Bronchial epithelial cell (primary cell): ENCODE measurements around the gene CD36. TPM values are rescaled to one million over a fixed set of nuclear protein-coding genes. Genes with fewer than 3 reads are reported as not detected.

Experiments used
- DNase-seq: peaks from one replicate; pipeline ENCODE4 v3.0.0-alpha.2; 2010; ENCODE audit warnings: low read depth
- FAIRE-seq: peaks from 2 replicates; lab custom pipeline; 2011; peaks lifted over from hg19 to GRCh38; lab: Jason Lieb, UNC
- H3K27me3 ChIP-seq: 2 replicates; pipeline ENCODE4 v1.5.1; 2011; ENCODE audit warnings: low read length; ENCODE audit not compliant: control insufficient read depth, insufficient read depth
- H3K36me3 ChIP-seq: 2 replicates; pipeline ENCODE4 v1.5.1; 2011; ENCODE audit warnings: low read length; ENCODE audit not compliant: control insufficient read depth, insufficient read depth
- H3K4me3 ChIP-seq: 2 replicates; pipeline ENCODE4 v1.5.1; 2011; ENCODE audit warnings: mild to moderate bottlenecking, low read depth, low read length, control low read depth
- CTCF ChIP-seq: IDR thresholded peaks from 2 replicates; pipeline ENCODE4 v1.5.1; 2011; ENCODE audit warnings: mild to moderate bottlenecking, moderate library complexity, low read length, control low read depth, inconsistent platforms; ENCODE audit not compliant: insufficient read depth, severe bottlenecking
- total RNA-seq: library from RNA; depleted of rRNA; stranded (reverse); fragments of >200 nt; gene quantifications from 2 replicates; pipeline ENCODE4 v1.2.1, GENCODE V29; 2014

CD36 gene
- total RNA-seq, 1 donor from 2014 or later, result 1.3 TPM

DNA sequence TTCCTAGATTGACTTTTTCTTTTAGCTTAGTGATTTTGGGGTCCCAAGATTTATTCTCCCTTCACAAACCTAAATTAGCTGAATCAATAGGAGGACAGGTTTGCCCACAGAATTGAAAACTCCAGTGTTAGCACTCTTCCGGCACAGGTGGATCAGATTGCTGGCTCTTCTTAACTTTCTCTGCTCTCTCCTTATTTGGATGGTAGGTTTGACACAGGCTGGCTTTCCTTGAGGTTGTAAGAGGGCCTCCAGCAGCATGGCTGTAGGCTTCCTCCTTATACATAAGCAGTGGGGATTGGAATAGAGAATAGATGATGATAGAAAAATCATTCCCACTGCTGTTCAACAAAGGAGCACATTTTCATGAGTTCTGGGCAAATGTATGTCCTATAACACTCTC lies 9.4 kb upstream of the CD36 start:
- Histone ChIP-seq H3K36me3 (no peaks in the 10 kb centered on the region), H3K4me3 (no peak overlapping the region), H3K27me3 (no peaks in the 10 kb centered on the region)
- FAIRE-seq (no peak), DNase-seq (no peak)
- TF ChIP-seq CTCF, result no peak

- TF ChIP-seq CTCF, result no peak
- H3K4me3 ChIP-seq, result no peak overlapping the region
- H3K27me3 ChIP-seq, result no peaks in the 10 kb centered on the region
- H3K36me3 ChIP-seq, result no peaks in the 10 kb centered on the region
- no peak for FAIRE-seq
- peak; percentile 67 for DNase-seq
Measured at GRCh38 chr7:80630608-80631405, 7.6 kb upstream of the CD36 start.

DNA sequence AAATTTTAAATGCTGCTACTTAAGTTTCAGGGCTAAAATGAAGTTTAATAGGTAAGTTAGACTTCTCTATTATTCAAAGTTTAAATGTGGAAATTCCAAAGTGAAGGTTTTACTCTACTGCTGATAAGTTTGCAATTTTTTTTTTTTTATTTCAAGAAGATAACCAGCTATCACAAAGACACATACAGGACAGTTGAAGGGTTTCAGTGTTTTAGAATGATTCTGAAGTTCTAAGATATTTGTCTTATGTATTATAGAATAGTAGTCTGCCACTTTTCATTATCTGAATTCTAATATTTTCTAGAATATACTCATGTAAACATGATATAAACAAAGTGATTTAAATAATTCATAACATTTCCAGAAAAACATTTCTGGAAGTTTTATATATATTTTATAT lies 7.0 kb upstream of the CD36 start:
- Histone ChIP-seq H3K27me3 (no peaks in the 10 kb centered on the region), H3K36me3 (no peaks in the 10 kb centered on the region), H3K4me3 (no peak overlapping the region)
- FAIRE-seq (no peak), DNase-seq (no peak)
- no peak for TF ChIP-seq CTCF

GRCh38 chr7:80632139-80632538 lies 6.3 kb upstream of the CD36 start:
- no peaks in the 10 kb centered on the region for H3K27me3 ChIP-seq
- no peak for DNase-seq

GRCh38 chr7:80632819-80633218 lies 5.6 kb upstream of the CD36 start:
- Histone ChIP-seq H3K36me3 (no peaks in the 10 kb centered on the region), H3K27me3 (no peaks in the 10 kb centered on the region), H3K4me3 (no peak overlapping the region)
- no peak for TF ChIP-seq CTCF
- FAIRE-seq (no peak), DNase-seq (no peak)

More at GRCh38 chr7:80632139-80632538, 6.3 kb upstream of the CD36 start:
- no peak overlapping the region for H3K4me3 ChIP-seq
- no peaks in the 10 kb centered on the region for H3K36me3 ChIP-seq
- no peak for TF ChIP-seq CTCF
- no peak for FAIRE-seq
